Glomerular visceral epithelial cell (primary cell): ENCODE results near the gene TPRG1.
A peak's percentile ranks its signal among the peaks of the same experiment; 100 is the strongest.

Experiments used
- DNase-seq: peaks from one replicate; pipeline ENCODE4 v3.0.0-alpha.2; 2016; ENCODE audit errors: extremely low spot score

Gene TPRG1

DNA sequence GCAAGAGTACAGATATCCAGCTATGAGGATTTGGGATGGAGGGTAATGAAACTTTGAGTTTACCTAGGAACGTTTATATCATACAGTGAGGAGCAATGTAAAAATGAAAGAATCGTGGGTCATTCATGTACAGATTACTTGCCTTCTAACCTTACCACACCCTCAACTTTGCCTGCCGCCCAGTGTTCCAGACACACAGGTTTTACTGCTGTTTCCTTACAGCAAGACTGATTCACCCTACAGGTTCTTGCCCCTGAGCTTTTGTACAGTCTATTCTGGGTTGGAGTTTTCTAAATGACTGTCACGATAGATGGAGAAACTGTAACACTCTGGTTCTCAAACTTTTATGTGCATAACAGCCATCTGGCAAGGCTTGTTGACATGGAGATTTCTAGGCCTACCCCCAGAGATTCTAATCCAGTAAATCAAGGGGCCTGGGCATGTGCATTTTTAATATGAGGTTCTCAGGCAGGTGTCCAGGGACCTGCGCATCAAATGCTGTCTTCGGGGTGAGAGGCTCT lies 6.6 kb upstream of the TPRG1 start:
- no peak for DNase-seq

DNA sequence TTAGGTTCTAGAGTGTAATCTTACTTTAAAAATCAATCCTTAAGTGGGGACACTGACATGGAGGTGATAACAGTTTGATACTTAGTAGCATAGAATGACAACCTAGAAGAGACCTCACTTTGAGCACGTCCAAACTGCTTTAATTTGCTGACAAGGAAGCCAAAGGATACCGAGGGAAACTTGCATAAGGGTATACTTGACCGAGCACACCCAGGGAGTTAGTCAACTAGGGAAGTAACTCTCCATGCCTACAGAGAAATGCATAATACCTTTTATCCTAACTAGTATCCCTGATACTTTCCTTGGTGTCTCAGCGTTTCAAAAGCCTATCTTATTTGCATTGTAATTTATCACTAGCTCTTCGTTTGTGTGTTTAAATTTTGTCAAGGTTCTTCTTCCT lies 5.5 kb upstream of the TPRG1 start:
- no peak for DNase-seq

DNA sequence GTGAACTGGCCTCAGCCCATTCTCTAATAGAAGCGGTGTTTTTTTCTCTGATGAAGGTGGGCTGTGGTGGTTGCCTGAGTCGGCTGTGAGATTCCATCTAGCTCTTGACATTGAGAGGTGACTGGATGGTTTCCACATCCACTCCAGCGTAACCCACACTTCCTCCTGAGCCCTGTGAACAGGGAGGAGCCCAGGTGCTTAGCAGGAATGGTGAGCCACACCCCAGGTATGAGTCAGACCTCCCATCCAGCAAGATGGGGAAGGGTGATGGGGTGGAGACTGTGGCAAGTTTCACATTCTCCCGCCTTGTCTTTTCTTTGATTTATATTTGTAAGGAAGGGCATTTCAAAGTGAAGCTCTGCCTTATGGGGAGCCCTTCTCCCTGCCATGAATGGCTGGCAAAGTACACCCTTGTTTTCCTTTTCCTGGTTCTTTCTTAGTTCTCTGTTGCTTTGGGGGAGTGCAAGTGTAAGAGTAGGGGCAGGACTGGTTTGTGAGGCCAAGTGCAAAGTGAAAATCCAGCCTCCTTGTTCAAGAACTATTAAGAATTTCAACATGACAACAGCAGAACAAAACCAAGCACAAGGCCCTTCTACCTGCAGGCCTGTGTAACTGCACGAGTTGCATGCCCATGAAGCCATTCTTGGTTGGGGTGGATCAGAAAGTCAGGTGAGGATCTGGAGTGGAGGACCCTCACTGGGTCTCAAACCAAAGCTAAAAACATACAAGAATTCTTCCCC lies 4.6 kb upstream of the TPRG1 start:
- no peak for DNase-seq

DNA sequence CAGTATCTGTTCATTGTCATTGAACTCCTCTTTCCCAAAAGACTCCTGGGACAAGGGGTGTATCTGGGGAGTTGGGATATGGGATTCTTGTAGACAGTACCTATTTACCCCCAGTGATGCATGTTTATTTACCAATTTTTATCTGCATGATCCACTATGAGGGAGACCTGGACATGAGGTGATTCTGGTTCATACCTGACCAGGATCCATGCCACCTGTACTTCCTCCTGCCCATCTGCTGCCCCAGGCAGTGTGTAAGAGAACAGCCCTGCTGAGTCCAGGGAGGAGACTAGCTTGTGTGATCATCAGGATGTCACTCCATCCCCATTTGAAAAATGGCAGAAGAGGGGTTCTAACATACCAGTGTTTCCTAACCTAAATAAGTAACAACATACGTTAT lies 3.1 kb upstream of the TPRG1 start:
- DNase-seq, result no peak

DNA sequence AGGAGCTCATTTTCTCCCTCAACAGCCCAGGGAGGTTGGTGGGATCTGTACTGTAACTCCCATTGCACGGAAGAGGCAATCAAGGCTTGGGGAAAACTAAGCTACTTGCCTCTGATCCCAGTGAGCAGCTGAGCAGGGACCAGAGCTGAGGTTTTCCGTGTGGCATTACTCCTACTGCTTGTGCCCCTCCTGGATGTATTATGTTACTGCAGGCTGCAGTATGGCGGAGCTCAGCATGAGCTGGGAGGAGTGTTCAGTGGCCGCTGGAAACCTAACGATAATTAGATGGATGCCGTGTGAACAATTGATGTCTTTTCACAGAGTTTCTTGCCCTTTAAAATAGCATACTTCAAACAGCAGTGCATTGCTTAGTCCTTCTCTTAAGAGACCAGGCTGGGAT lies 2.0 kb upstream of the TPRG1 start:
- DNase-seq, result no peak

DNA sequence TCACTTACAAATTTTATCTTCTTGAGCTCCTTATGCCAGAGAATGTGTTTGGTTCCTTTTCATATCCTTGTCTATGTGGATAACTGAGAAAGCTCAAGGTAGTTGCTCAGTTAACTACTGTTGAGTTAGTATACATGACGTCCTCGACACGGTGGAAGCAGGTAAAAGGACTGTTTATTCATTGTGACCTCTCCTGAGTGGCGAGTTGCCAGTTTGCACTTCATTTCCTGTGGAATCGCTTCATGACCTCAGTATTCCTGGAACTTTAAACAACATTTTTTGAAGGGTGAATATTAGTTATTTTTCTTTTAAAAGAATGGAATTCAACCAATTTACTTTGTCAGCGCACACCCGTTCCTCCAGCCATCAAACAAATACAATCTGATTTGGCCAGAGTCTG lies 1.2 kb upstream of the TPRG1 start:
- no peak for DNase-seq

DNA sequence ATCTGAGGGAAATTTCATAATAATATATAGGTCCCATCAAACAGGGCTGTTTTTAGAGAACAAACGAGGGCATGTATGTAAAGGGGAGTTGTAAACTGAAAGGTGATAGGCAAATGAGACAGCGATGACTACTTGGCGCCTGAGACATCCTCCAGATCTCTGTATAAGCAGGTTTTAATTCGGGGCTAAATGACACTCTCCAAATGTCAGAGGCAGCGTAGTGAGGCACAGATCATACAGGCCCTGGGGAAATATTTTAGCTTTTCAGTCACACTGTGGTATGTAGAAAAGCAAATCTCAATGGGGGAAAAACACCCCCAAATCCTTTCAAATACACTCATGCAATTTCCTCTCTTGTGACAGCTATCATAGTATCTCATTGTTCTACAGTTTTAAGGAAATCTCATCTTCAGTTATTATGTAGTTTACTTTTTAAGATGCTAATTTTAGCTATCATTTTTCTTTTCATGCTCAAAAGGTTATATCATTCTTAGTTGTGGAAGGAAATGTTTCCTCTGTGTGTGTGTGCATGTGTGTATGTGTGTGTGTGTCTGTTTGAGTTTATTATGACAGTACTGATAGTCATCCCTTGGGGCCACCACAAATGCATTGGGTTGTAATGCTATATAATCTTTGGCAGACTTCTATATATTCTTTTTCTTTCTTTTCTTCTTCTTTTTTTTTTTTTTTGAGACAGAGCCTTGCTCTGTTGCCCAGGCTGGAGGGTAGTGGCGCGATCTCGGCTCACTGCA lies 1.1 kb downstream of the TPRG1 start:
- no peak for DNase-seq

DNA sequence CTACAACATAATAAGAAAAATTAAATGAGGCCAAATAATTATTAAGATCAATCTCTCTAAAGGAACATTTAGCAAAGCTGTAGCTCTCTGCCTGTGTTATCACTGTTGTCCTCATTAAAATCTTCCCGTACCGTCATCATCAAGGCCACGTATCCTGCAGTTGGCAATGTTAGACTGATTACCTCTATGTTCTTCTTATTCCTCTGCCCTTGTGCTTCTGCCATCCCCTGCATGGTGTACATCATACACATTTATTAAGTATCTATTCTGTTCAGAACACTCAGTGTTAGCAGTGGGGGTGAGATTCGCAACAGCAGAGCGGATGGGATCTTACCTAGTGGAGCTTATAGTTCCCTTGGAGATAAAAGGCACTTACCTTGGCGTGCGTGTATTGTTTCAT lies 12.8 kb downstream of the TPRG1 start:
- DNase-seq, result no peak

DNA sequence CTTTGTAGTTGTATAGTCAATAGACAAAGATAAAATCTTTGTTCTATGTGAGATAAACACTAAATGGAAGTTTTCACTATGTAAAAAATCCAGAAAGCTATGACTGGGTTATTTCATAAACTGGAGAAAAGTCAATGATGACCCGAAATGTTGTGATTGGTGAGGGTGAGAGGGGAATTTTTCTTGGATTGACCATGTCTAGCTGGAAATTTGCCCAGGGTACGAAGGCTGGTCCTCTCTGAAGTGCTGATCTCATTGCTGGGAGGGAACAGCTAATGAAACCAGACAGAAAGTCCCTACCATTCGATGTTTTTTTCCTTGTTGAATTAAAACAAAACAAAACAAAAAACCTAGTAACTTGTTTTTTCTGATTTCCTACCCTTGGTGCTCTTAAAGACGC lies 14.3 kb downstream of the TPRG1 start:
- peak; percentile 16 for DNase-seq

DNA sequence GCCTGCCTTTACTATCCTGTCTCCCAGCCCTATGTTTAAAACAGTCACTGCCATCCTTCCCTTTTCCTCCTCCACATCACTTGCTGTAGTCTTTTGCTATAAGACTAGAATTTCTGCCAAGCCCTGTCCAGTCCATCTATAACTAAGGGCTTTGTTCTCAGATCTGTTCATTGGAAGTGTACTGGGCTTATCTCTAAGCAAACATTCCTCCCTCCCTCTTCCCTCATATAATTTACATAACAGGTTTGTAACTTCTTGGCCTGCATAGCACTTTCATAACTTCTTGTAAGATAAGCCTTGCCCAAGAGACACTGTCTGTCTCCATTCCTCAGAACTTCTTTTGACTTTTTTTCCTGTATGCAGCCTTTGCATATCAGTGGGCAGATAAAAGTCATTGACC lies 16.7 kb downstream of the TPRG1 start:
- no peak for DNase-seq

DNA sequence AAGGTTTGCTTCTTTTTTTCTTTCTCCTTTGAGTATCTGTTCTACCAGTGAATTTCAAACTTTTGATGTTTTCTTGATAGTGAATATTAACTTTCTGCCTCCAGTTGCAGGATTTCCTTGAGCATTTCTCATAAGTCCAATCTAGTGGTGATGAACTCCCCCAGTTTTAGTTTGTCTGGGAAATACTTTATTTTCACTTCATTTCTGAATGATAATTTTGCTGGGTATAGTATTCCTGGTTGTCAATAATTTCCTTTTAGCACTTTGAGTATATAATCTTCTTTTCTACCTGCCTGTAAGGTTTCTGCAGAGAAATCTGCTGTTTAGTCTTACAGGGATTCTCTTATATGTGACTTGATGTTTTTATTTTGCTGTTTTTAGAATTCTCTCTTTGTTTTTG lies 21.0 kb downstream of the TPRG1 start:
- DNase-seq, result no peak

DNA sequence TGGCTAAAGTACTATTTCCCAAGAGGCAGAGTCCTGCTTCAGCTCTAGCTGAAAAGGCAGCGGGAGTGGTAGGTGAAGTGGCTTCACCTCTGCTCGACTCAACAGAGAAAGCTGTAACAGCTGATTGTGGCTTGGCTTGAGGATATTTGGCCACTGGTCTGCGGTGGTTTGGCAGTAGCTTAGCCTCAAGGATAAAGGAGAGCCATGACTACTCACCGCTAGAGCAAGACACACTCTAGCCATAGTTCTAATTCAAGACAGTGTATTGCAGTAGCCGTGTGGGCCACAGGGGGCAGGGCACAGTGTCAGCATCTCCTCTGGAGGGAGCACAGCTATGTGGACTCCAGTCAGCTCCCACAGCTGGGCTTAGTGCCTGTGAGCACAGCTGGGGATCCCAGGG lies 23.5 kb downstream of the TPRG1 start:
- no peak for DNase-seq

DNA sequence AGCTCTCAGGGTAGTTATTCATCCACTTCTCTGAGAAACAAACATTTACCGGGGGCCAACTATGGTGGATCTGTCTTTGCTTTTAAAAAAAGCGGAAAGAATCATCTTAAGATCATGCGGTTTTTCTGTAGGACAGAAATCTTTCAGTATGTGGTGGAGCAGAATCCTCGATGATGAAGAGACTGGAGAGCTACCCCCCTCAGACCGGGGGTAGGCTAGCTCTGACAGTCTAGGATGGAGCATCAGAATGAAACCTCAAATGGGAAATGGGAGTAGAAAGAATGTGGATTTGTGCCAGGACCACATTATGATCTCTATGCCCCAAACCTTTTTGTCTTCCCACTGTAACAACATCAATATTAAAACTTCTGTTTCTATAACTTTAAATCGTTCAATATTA lies 30.3 kb downstream of the TPRG1 start:
- DNase-seq, result no peak

DNA sequence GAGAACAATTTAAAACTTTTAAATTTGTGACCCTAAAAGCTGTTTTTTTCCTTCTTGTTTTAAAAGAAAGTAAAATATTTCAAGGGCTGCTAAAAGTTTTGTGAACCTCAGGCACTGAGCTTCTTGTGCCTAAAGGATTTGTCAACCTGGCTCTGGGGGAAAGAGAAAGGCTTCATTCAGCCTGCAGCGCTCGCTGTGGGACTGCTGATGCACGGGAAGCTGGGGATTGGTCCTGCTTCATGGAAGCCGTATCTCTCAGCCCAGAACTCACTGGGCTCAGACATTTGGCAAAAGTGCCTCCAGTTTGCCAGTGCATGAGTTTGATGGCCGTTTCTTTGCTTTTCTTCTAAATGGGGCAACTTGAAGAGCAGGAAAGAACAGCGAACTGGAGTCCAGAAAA lies 30.8 kb downstream of the TPRG1 start:
- no peak for DNase-seq

DNA sequence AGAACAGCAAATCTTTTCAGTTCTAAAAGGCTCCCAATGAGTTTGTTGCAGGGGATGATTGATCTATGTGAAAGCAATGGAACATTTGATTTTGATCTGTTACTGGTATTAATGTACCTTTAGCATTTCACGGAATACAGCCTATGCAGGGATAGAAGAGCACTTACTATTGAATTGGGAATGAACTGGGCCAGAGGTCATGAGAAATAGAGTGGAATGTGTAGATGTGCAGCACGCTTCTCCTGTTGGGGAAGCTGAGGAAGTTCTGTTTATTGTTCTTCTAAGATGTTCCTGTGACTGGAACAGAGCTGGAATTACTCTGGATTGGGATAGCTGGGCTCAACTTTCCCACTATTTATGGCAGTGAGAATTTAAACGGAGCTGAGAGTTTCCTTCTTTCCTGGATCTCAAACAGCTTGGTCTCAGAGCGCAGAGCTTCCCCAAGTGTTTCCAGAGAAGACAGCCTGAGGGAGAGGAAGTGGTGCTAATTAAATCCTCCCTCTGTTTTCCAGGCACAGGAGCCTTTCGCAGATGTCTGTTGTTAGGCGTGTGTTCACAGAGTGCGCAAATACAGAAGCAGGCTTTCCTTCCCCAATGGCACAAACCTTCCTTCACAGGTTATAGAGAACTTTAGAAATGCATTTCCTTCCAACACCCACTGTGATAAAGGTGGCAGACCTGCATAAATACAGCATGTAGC lies 32.5 kb downstream of the TPRG1 start:
- no peak for DNase-seq

DNA sequence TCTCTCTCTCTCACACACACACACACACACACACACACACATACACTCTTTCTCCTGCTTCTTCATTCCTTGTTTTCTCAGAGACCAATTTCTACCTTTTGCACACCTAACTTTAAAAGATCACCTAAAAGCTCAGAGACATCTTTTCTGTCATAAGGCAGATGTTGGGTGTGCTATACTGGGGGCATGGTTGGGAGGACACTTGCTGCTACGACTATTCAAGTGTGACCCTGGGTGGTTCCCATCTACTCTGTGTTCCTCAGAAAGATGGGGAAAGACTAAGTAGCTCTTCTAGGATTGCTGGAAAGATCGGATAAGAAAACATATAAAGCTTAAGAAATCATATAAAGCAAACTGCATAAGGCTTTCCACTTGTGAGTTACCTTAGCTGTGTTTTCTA lies 33.2 kb downstream of the TPRG1 start:
- DNase-seq, result no peak

DNA sequence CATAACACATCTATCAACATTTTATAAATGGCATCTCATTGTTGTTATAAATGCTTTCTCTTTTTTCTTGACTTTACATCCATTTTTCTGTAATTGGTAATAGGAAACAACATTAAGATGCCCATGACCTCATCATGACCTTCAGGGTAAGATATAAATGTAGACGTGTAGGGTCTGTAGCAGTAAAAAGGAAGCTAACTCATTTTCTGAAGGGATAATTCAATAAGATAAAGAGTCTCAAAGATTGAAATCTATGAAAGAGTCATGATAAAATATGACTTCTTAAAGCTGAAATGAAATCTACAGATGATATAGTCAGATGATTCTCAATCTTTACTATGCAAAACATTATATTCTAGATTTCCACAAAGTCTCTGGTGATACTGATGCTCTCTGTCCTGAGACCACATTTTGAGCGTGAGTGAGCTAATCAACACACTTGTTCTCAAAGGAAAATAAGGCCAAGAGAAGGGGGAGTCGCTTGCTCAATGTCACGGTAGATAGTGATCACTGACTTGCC lies 38.5 kb downstream of the TPRG1 start:
- DNase-seq, result no peak

DNA sequence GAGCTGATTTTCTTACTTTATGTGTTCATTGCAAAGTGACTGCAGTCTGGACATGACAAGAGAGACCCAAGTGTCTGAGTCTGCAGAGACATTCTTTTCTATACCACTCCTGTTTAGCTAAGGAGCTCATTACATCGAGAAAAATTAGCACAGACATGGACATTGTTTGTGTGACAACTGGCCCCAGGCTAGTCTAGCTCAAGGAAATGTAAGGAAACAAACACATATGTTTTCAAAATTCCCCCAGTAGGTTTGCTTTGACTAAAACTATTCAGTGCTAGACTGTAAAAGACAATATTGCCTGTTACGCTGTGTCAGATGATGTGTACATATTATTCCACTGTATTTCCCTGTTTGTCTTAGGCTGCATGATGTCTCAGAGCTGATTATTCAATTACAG lies 40.9 kb downstream of the TPRG1 start:
- DNase-seq, result no peak

DNA sequence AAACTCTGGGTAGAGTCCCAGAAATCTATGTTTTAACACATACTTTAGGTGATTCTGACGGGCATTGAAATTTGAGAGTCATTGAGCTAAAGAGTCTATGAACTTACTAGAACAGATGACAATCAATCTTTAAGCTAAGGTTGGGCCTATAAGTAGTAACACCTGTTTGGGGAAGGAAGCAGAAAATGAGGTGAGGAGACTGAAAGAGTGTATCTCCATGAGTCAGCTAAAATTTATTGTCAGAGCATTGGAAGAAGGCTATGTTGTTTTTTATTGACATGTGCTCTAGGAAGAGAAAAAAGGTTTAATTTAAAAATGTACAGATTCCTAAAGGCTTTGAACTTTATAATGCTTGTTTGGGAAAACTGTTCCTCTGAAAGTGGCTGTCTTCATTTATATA lies 42.9 kb downstream of the TPRG1 start:
- no peak for DNase-seq

DNA sequence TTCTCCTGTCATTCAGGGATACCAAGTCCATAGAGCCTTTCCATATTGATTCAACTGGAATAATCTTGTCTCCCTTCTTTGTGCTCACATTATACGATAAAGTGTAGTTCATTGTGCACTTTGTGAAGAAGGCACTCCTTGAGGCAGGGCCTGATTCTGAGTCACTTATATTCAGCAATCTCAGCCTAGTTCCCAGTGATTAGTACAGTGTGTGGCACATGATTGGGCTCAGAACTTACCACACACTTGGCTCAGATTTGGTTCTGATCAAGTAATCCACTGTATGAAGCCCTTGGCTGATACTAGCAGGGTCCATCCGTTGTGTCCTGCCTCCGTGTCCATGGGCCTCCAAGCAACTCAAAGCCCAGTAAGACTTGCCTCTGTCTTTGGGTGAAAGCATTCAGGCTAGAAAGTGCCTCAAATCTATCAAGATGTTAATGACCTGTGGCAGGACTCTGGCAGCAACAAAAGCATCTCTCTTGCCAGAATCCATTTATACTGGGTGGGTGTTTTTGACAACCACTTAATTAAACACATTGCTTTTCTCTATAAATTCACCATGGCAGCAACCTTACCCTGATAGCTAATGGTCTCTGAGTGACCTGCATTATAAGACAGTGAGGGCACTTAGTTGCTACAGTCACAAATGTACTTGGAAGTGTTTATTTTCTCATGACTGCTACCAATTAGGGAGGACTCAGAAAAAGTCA lies 51.3 kb downstream of the TPRG1 start:
- DNase-seq, result no peak

DNA sequence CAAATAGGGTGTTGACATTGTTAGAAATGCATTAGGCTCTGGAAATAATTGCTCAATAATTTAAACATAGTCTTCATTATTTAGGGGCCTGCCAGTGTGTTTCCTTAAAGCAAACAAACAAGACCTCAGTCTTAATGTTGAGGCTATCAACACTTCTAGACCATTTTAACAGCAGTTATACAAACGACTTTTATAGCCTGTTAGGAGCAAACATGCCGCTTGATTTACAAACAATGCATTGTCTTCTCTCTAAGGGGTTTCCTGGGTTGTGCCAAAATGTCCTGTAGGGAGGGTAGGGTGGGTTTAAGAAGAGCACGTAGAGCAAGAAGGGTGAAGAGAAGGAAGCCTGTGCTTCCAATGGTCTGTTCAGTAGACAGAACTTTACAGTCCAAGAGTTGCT lies 53.7 kb downstream of the TPRG1 start:
- DNase-seq, result no peak

DNA sequence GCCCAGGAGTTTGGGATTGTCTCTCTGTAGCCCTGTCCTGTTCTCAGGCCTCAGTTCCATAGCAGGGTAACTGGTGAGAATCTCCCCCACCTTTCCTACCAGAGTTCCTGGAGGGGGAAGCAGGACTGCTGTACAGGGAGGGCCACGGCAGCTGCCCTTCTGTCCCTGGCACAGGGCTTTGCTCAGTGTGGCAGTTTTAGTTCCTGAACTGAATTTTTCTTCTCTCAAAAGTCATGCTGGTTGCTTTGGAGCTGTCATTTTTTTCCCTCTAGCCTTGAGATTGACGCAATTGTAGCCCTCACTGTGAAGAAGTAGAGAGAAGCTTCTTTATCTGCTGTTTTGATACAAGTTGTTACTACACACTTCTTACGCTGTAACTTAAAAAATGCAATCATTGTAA lies 55.5 kb downstream of the TPRG1 start:
- no peak for DNase-seq
